Measurements from ENCODE around the gene TUFT1.

Gene TUFT1

DNA sequence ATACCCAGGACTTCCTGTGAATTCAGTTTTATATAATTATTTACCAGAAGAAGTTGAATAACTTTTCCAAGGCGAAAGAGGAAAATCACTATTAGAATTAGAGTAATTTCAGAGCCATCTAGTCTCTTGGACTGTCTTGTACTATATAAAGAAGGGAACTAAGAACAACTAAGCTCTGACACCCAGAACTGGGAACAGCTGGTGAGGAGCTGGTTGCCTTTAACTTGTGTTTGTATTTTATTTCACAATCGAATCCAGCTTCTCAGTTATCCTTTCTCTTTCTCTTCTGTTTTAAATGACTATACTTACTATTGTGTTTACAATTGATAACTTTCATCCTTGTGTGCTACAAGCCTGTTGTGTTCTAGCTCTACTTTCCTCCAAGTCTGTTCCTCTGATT is 80.2 kb downstream of the TUFT1 start:
- no peak for DNase-seq

GRCh38 chr1:151621351-151621750 is 81.2 kb downstream of the TUFT1 start:
- no peak for DNase-seq

DNA sequence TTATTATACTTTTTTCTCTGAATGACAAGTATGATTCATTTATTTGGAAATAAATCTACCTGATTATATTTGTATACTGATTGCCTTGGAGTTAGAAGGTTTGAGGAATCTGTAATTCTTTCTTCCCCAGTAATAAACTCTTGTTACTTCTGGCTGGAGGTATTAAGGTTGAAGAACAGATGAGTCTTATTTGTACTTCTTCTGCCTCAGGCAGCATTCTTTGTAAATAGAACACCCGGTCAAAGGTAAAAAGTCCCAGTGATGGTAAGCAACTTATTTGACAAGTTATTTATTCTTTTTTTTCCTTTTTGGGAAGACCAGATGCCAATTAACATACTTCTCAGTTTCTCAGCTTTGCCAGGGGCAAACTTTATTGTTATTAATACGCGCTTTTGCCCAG is 84.7 kb downstream of the TUFT1 start:
- DNase-seq: no peak

GRCh38 chr1:151626740-151627334 is 86.7 kb downstream of the TUFT1 start:
- no peak for DNase-seq

DNA sequence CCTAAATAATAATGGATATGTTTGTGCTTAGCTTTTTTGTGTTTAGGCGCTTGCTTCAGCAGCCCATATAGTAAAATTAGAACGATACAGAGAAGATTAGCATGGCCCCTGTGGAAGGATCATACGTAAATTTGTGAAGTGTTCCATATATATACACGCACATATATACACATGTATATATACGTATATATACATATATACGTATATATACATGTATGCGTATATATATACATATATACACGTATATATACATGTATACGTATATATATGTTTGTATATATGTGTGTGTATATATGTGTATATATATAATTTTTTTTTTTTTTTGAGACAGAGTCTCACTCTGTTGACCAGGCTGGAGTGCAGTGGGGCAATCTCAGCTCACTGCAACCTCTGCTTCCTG is 89.2 kb downstream of the TUFT1 start:
- no peak for DNase-seq
